Neural progenitor cell (in vitro differentiated cells): ENCODE measurements around the gene ERVK3-1. TPM values are rescaled to one million over a fixed set of nuclear protein-coding genes. Genes with fewer than 3 reads are reported as not detected.

Experiments used
- DNase-seq: peaks from one replicate; pipeline ENCODE4 v3.0.0-alpha.2; 2016; ENCODE audit warnings: low spot score
- H2AFZ ChIP-seq: fragments of 200-600 bp; sonication (generic); replicated peaks from 2 replicates; pipeline ENCODE4 v1.6.1; 2016; ENCODE audit warnings: antibody characterized with exemption
- H3F3A ChIP-seq: fragments of 200-600 bp; sonication (generic); 2 replicates; pipeline ENCODE4 v1.6.1; 2016; ENCODE audit warnings: antibody characterized with exemption, low read depth
- H3K27ac ChIP-seq: fragments of 200-600 bp; sonication (generic); 2 replicates; pipeline ENCODE4 v1.5.1; 2016; ENCODE audit warnings: mild to moderate bottlenecking
- H3K27me3 ChIP-seq: fragments of 200-600 bp; sonication (generic); 2 replicates; pipeline ENCODE4 v1.6.1; 2016; ENCODE audit warnings: mild to moderate bottlenecking, moderate library complexity
- H3K36me3 ChIP-seq: fragments of 200-600 bp; sonication (generic); 2 replicates; pipeline ENCODE4 v1.5.1; 2016
- H3K4me1 ChIP-seq: fragments of 200-600 bp; sonication (generic); 2 replicates; pipeline ENCODE4 v1.6.1; 2016; ENCODE audit warnings: mixed run types
- H3K4me2 ChIP-seq: fragments of 200-600 bp; sonication (generic); 2 replicates; pipeline ENCODE4 v1.6.1; 2016
- H3K4me3 ChIP-seq: fragments of 200-600 bp; sonication (generic); 2 replicates; pipeline ENCODE4 v1.5.1; 2016
- H3K79me2 ChIP-seq: fragments of 200-600 bp; sonication (generic); 2 replicates; pipeline ENCODE4 v1.6.1; 2016; ENCODE audit warnings: low read depth
- H3K9ac ChIP-seq: fragments of 200-600 bp; sonication (generic); 2 replicates; pipeline ENCODE4 v1.6.1; 2016
- H3K9me3 ChIP-seq: fragments of 200-600 bp; sonication (generic); 2 replicates; pipeline ENCODE4 v1.5.1; 2016; ENCODE audit warnings: low read depth
- H4K20me1 ChIP-seq: fragments of 200-600 bp; sonication (generic); 2 replicates; pipeline ENCODE4 v1.6.1; 2016; ENCODE audit warnings: low read depth
- H3K27ac Mint-ChIP-seq: 3 replicates; pipeline ENCODE4 v1.8.0; 2021; ENCODE audit warnings: mixed read lengths
- H3K27me3 Mint-ChIP-seq: 2 replicates; pipeline ENCODE4 v1.8.0; 2022; ENCODE audit warnings: low read depth, mild to moderate bottlenecking, inconsistent platforms, moderate library complexity, mixed read lengths; ENCODE audit not compliant: insufficient read depth
- H3K36me3 Mint-ChIP-seq: 3 replicates; pipeline ENCODE4 v1.8.0; 2021; ENCODE audit warnings: mixed read lengths
- H3K4me1 Mint-ChIP-seq: 3 replicates; pipeline ENCODE4 v1.8.0; 2021; ENCODE audit warnings: mixed read lengths
- H3K4me3 Mint-ChIP-seq: 3 replicates; pipeline ENCODE4 v1.8.0; 2021; ENCODE audit warnings: mild to moderate bottlenecking, moderate library complexity, mixed read lengths
- H3K9me3 Mint-ChIP-seq: 3 replicates; pipeline ENCODE4 v1.8.0; 2020; ENCODE audit warnings: mixed read lengths
- EZH2 ChIP-seq: fragments of 200-600 bp; sonication (generic); IDR thresholded peaks from 2 replicates; pipeline ENCODE4 v1.6.1; 2017; ENCODE audit warnings: antibody characterized with exemption, mild to moderate bottlenecking, moderate library complexity
- EZH2phosphoT487 ChIP-seq: fragments of 200-600 bp; sonication (generic); IDR thresholded peaks from 2 replicates; pipeline ENCODE4 v1.6.1; 2017; ENCODE audit warnings: antibody characterized with exemption
- total RNA-seq: library from RNA; depleted of rRNA; stranded (reverse); fragments of >200 nt; gene quantifications from 2 replicates; pipeline ENCODE4 v1.2.3, GENCODE V29; 2015; ENCODE audit warnings: low replicate concordance
- TF ChIP-seq, protein P1 (sequence below): fragments of 200-600 bp; sonication (generic); IDR thresholded peaks from 2 replicates; pipeline ENCODE4 v1.5.1; 2017; ENCODE audit warnings: antibody characterized with exemption, mild to moderate bottlenecking

ERVK3-1 gene
- total RNA-seq, 1 donor from 2014 or later, result 49.9 TPM

DNA sequence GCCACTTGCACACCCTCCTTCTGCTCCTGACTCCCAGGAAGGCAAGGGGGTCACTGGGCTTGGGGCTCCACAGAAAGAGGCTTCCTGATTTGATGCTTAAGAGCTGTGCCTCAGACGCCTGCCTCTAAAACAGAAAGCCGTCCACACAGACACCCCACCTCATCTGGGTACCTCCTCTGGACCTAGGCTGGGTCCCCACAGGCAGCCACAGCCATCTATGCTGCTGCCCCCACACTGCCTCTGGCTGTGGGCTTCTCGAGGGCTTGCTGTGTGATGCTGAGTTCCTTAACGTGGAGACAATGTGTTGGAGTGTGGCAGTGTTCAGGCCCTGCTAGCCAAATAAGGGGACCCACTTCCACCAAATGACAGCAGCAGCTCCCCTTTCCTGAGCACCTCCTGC lies 13.1 kb downstream of the ERVK3-1 start:
- no peaks in the 10 kb centered on the region for H3K4me1 Mint-ChIP-seq
- peaks cover 6% of the 10 kb centered on the region for H3K36me3 ChIP-seq
- no peaks in the 10 kb centered on the region for H3K27me3 Mint-ChIP-seq
- no peaks in the 10 kb centered on the region for H3K27me3 ChIP-seq
- H3K4me3 Mint-ChIP-seq, result no peak overlapping the region
- no peaks in the 10 kb centered on the region for H3K9me3 ChIP-seq
- DNase-seq, result no peak
- no peak overlapping the region for H2AFZ ChIP-seq
- H3K27ac Mint-ChIP-seq, result no peak overlapping the region
- H3K36me3 Mint-ChIP-seq, result peaks cover 35% of the 10 kb centered on the region
- no peaks in the 10 kb centered on the region for H3K79me2 ChIP-seq
- TF ChIP-seq EZH2phosphoT487, result no peak
- TF ChIP-seq, protein P1, sequence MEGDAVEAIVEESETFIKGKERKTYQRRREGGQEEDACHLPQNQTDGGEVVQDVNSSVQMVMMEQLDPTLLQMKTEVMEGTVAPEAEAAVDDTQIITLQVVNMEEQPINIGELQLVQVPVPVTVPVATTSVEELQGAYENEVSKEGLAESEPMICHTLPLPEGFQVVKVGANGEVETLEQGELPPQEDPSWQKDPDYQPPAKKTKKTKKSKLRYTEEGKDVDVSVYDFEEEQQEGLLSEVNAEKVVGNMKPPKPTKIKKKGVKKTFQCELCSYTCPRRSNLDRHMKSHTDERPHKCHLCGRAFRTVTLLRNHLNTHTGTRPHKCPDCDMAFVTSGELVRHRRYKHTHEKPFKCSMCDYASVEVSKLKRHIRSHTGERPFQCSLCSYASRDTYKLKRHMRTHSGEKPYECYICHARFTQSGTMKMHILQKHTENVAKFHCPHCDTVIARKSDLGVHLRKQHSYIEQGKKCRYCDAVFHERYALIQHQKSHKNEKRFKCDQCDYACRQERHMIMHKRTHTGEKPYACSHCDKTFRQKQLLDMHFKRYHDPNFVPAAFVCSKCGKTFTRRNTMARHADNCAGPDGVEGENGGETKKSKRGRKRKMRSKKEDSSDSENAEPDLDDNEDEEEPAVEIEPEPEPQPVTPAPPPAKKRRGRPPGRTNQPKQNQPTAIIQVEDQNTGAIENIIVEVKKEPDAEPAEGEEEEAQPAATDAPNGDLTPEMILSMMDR, result no peak
- no peak for TF ChIP-seq EZH2
- H3K4me2 ChIP-seq, result no peak overlapping the region
- peaks cover 53% of the 10 kb centered on the region for H4K20me1 ChIP-seq
- H3K4me1 ChIP-seq, result no peaks in the 10 kb centered on the region
- H3F3A ChIP-seq, result peaks cover 7% of the 10 kb centered on the region
- no peak overlapping the region for H3K4me3 ChIP-seq
- H3K9me3 Mint-ChIP-seq, result peaks cover 2% of the 10 kb centered on the region
- H3K9ac ChIP-seq, result no peak overlapping the region
- no peak overlapping the region for H3K27ac ChIP-seq

DNA sequence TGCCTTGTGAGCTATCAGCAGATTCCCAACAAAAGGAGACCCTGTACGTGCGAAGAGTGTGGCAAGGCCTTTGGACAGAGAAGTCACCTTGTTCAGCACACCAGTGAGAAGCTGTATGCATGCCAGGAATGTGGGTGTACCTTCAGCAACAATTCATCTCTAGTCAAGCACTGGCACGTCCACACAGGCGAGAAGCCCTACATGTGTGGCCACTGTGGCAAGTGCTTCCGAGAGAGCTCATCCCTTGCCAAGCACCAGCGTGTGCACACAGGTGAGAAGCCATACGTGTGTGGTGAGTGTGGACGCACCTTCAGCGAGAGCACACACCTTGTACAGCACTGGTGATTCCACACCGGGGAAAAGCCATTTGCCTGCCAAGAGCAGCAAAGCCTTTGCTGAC lies 14.1 kb downstream of the ERVK3-1 start:
- no peaks in the 10 kb centered on the region for H3K79me2 ChIP-seq
- H3K4me3 ChIP-seq, result no peak overlapping the region
- H3K27me3 ChIP-seq, result no peaks in the 10 kb centered on the region
- H3K9me3 Mint-ChIP-seq, result no peaks in the 10 kb centered on the region
- TF ChIP-seq EZH2 (no peak), EZH2phosphoT487 (no peak)
- TF ChIP-seq, protein P1, result no peak
- H3K36me3 Mint-ChIP-seq, result peaks cover 26% of the 10 kb centered on the region
- no peak overlapping the region for H3K9ac ChIP-seq
- H2AFZ ChIP-seq, result no peak overlapping the region
- peaks cover 53% of the 10 kb centered on the region for H4K20me1 ChIP-seq
- H3K4me1 ChIP-seq, result no peaks in the 10 kb centered on the region
- no peak overlapping the region for H3K27ac Mint-ChIP-seq
- H3K27ac ChIP-seq, result no peak overlapping the region
- H3K9me3 ChIP-seq, result no peaks in the 10 kb centered on the region
- no peak overlapping the region for H3K4me3 Mint-ChIP-seq
- H3K4me1 Mint-ChIP-seq, result no peaks in the 10 kb centered on the region
- no peak overlapping the region for H3K4me2 ChIP-seq
- H3F3A ChIP-seq, result peaks cover 7% of the 10 kb centered on the region
- H3K36me3 ChIP-seq, result no peaks in the 10 kb centered on the region
- no peaks in the 10 kb centered on the region for H3K27me3 Mint-ChIP-seq
- no peak for DNase-seq

DNA sequence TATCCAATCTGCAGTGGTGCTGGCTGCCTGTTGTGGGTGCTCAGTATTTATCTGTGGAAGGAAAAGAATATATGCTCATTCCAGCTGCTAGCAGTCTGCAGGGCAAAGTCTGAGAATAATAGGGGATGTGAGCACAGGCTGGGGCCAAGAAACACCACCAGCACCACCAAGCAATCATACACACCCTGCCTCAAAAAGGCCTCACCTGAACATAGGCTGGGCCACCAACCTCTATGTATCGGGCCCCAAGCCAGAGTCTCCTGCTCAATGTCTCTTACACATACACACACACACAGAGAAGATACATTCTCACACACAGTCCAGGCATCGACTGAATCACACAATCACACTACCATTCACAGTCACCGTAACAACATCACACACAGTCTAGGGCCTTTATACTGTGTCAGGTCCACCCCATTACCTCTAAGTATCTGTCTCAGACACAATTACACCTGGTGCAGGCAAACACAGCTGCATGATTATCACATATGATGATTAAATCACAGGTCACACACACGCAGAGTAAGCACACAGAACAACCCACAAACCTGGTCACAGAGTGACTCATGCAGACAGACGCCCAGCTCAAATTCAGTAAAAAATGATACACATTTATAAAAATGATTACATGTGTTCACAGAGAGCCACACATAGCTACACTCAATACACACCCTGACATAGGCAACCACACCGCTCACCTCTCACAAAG lies 20.3 kb downstream of the ERVK3-1 start:
- Mint-ChIP-seq H3K4me1 (peaks cover 16% of the 10 kb centered on the region), H3K27ac (no peak overlapping the region), H3K4me3 (no peak overlapping the region), H3K27me3 (no peaks in the 10 kb centered on the region), H3K36me3 (peaks cover 5% of the 10 kb centered on the region), H3K9me3 (no peaks in the 10 kb centered on the region)
- H2AFZ ChIP-seq, result no peak overlapping the region
- peaks cover 19% of the 10 kb centered on the region for H3K79me2 ChIP-seq
- TF ChIP-seq EZH2phosphoT487 (no peak), EZH2 (no peak)
- TF ChIP-seq, protein P1, result no peak
- peaks cover 19% of the 10 kb centered on the region for H4K20me1 ChIP-seq
- no peak overlapping the region for H3K27ac ChIP-seq
- H3K4me1 ChIP-seq, result peaks cover 5% of the 10 kb centered on the region
- no peaks in the 10 kb centered on the region for H3K9me3 ChIP-seq
- H3K4me2 ChIP-seq, result peak overlapping the region; percentile 87
- no peaks in the 10 kb centered on the region for H3F3A ChIP-seq
- DNase-seq, result no peak
- H3K9ac ChIP-seq, result peak overlapping the region; percentile 62
- peak overlapping the region; percentile 82 for H3K4me3 ChIP-seq
- no peaks in the 10 kb centered on the region for H3K27me3 ChIP-seq
- no peaks in the 10 kb centered on the region for H3K36me3 ChIP-seq
